Glutamatergic neuron (in vitro differentiated cells): Measurements from ENCODE around the gene NNAT. TPM values are rescaled to one million over a fixed set of nuclear protein-coding genes. Genes with fewer than 3 reads are reported as not detected.

Source experiments
- DNase-seq: peaks from one replicate; pipeline ENCODE4 v3.0.0; 2022
- H3K27ac Mint-ChIP-seq: one replicate; pipeline ENCODE4 v1.8.0; 2020; ENCODE audit warnings: mild to moderate bottlenecking, mixed read lengths, inconsistent platforms; ENCODE audit not compliant: unreplicated experiment
- H3K27me3 Mint-ChIP-seq: one replicate; pipeline ENCODE4 v1.8.0; 2020; ENCODE audit warnings: mild to moderate bottlenecking, moderate library complexity, mixed read lengths, inconsistent platforms; ENCODE audit not compliant: unreplicated experiment
- H3K36me3 Mint-ChIP-seq: one replicate; pipeline ENCODE4 v1.8.0; 2020; ENCODE audit warnings: mild to moderate bottlenecking, mixed read lengths, inconsistent platforms; ENCODE audit not compliant: unreplicated experiment
- H3K4me1 Mint-ChIP-seq: one replicate; pipeline ENCODE4 v1.8.0; 2020; ENCODE audit warnings: mild to moderate bottlenecking, low read depth, mixed read lengths, inconsistent platforms; ENCODE audit not compliant: unreplicated experiment
- H3K4me3 Mint-ChIP-seq: one replicate; pipeline ENCODE4 v1.8.0; 2020; ENCODE audit warnings: mild to moderate bottlenecking, mixed read lengths, inconsistent platforms; ENCODE audit not compliant: unreplicated experiment
- H3K9me3 Mint-ChIP-seq: one replicate; pipeline ENCODE4 v1.8.0; 2020; ENCODE audit warnings: mild to moderate bottlenecking, moderate library complexity, mixed read lengths, inconsistent platforms; ENCODE audit not compliant: unreplicated experiment
- total RNA-seq: library from RNA; stranded (reverse); fragmentation: NEBNext Ultra II Directional; extraction: Animal tissue kit (Norgen Biotek cat#: 25700); gene quantifications from one replicate; pipeline ENCODE4 v1.2.1, GENCODE V29; 2021; ENCODE audit not compliant: unreplicated experiment
- TF ChIP-seq, protein P1 (sequence below): fragments of 200-600 bp; sonication (generic); IDR thresholded peaks from one replicate; pipeline ENCODE4 v1.5.0; 2021; ENCODE audit not compliant: partially characterized antibody, unreplicated experiment

Gene NNAT
- total RNA-seq, 1 donor from 2014 or later = 1,047 TPM

DNA sequence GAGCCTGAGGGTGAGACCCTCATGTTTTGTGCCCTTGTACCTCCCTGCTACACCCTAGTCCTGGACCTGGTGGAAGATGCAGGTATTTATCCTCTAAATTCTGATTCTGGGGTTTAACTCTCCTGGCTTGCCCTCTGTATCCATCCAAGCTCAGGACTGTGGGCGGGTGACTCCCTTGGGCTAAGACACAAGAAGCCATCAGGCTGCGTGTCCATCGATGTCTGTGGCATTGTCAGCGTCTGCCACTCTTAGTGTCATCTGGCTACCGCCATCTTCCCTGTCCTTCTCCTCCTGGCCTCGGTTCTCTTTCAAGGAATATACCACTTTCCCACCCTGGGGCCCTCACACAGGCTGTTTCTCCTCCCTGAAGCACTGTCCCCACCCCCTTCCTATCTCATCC, 35.5 kb downstream of the NNAT start:
- Mint-ChIP-seq H3K4me1 (no peaks in the 10 kb centered on the region), H3K4me3 (no peak overlapping the region), H3K9me3 (peaks cover 3% of the 10 kb centered on the region), H3K27me3 (peaks cover 5% of the 10 kb centered on the region), H3K36me3 (peaks cover 4% of the 10 kb centered on the region), H3K27ac (no peak overlapping the region)
- DNase-seq = no peak
- TF ChIP-seq, protein P1, sequence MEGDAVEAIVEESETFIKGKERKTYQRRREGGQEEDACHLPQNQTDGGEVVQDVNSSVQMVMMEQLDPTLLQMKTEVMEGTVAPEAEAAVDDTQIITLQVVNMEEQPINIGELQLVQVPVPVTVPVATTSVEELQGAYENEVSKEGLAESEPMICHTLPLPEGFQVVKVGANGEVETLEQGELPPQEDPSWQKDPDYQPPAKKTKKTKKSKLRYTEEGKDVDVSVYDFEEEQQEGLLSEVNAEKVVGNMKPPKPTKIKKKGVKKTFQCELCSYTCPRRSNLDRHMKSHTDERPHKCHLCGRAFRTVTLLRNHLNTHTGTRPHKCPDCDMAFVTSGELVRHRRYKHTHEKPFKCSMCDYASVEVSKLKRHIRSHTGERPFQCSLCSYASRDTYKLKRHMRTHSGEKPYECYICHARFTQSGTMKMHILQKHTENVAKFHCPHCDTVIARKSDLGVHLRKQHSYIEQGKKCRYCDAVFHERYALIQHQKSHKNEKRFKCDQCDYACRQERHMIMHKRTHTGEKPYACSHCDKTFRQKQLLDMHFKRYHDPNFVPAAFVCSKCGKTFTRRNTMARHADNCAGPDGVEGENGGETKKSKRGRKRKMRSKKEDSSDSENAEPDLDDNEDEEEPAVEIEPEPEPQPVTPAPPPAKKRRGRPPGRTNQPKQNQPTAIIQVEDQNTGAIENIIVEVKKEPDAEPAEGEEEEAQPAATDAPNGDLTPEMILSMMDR = no peak

GRCh38 chr20:37558306-37558705, 37.3 kb downstream of the NNAT start:
- peaks cover 5% of the 10 kb centered on the region for H3K27me3 Mint-ChIP-seq
- H3K9me3 Mint-ChIP-seq = peaks cover 4% of the 10 kb centered on the region
- H3K27ac Mint-ChIP-seq = no peak overlapping the region
- no peaks in the 10 kb centered on the region for H3K4me1 Mint-ChIP-seq
- TF ChIP-seq, protein P1 = no peak
- no peak for DNase-seq
- no peak overlapping the region for H3K4me3 Mint-ChIP-seq
- peaks cover 4% of the 10 kb centered on the region for H3K36me3 Mint-ChIP-seq

- H3K36me3 Mint-ChIP-seq = peaks cover 4% of the 10 kb centered on the region
- no peak for DNase-seq
- no peak overlapping the region for H3K27ac Mint-ChIP-seq
- H3K9me3 Mint-ChIP-seq = peaks cover 5% of the 10 kb centered on the region
- no peak overlapping the region for H3K4me3 Mint-ChIP-seq
- peaks cover 5% of the 10 kb centered on the region for H3K27me3 Mint-ChIP-seq
- no peaks in the 10 kb centered on the region for H3K4me1 Mint-ChIP-seq
- TF ChIP-seq, protein P1 = no peak
These were observed 37.7 kb downstream of the NNAT start for GRCh38 chr20:37558779-37559178.

DNA sequence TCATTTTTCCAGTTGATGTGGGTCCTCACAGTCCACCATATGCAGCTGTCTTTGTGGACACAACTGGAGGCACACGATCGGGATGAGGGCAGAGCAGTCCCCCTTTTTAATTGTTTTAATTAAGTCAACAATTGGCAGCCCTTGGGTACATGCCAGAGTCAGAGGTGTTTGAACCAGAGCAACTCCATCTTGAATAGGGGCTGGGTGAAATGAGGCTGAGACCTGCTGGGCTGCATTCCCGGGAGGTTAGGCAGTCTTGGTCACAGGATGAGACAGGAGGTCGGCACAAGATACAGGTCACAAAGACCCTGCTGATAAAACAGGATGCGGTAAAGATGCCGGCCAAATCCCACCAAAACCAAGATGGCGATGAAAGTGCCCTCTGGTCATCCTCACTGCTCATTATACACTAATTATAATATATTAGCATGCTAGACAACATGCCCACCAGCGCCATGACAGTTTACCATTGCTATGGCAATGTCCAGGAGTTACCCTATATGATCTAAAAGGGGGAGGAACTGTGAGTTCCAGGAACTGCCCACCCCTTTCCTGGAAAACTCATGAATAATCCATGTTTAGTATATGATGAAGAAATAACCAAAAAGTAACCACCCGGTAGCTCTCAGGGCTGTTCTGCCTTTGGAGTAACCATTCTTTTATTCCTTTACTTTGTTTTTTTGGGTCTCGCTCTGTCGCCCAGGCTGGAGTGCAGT, 38.4 kb downstream of the NNAT start:
- H3K36me3 Mint-ChIP-seq = peaks cover 4% of the 10 kb centered on the region
- peaks cover 5% of the 10 kb centered on the region for H3K9me3 Mint-ChIP-seq
- TF ChIP-seq, protein P1 = no peak
- H3K27me3 Mint-ChIP-seq = peaks cover 5% of the 10 kb centered on the region
- no peak overlapping the region for H3K27ac Mint-ChIP-seq
- no peaks in the 10 kb centered on the region for H3K4me1 Mint-ChIP-seq
- H3K4me3 Mint-ChIP-seq = no peak overlapping the region
- no peak for DNase-seq

GRCh38 chr20:37560629-37561028, 39.6 kb downstream of the NNAT start:
- Mint-ChIP-seq H3K36me3 (peaks cover 4% of the 10 kb centered on the region), H3K4me1 (peaks cover 8% of the 10 kb centered on the region), H3K27ac (no peak overlapping the region), H3K4me3 (no peak overlapping the region), H3K27me3 (peaks cover 7% of the 10 kb centered on the region), H3K9me3 (peaks cover 6% of the 10 kb centered on the region)
- TF ChIP-seq, protein P1 = no peak
- no peak for DNase-seq
